ENCODE results near the gene ZBTB38. TPM values are rescaled to one million over a fixed set of nuclear protein-coding genes. Genes with fewer than 3 reads are reported as not detected.

ZBTB38 gene
- total and polyA plus RNA-seq, 2 experiments from 2014 or later = 8.7 to 11.5 TPM

GRCh38 chr3:141320399-141321108 lies 47.8 kb upstream of the ZBTB38 start:
- no peak overlapping the region for H3K4me3 ChIP-seq
- H3K27ac ChIP-seq (ENCODE audit: low read depth) = no peak overlapping the region
- H3K27ac Mint-ChIP-seq = no peak overlapping the region
- H3K79me2 ChIP-seq (replicated peaks; ENCODE audit: insufficient read depth) = no peaks in the 10 kb centered on the region
- no peak for DNase-seq (ENCODE audit: low spot score)
- H3K27me3 ChIP-seq (ENCODE audit: insufficient read depth) = no peaks in the 10 kb centered on the region
- peaks cover 7% of the 10 kb centered on the region; the same call in 1 of the 3 replicates for H3K36me3 Mint-ChIP-seq (ENCODE audit: low read depth)
- no peaks in the 10 kb centered on the region for H4K20me1 ChIP-seq (replicated peaks; ENCODE audit: insufficient read depth)
- H2AFZ ChIP-seq = no peak overlapping the region
- no peak overlapping the region for H3K4me2 ChIP-seq
- no peak for ATAC-seq
- peaks cover 19% of the 10 kb centered on the region for H3K9me3 Mint-ChIP-seq
- no peaks in the 10 kb centered on the region for H3F3A ChIP-seq (replicated peaks; ENCODE audit: low read depth)
- H3K4me1 ChIP-seq (ENCODE audit: insufficient read depth) = 0 out of 2 replicates have a peak, but pooled peaks cover 4% of the 10 kb centered on the region
- no peak overlapping the region for H3K4me3 Mint-ChIP-seq
- H3K27me3 Mint-ChIP-seq (ENCODE audit: insufficient read depth, low read depth, poor library complexity) = peaks cover 3% of the 10 kb centered on the region
- TF ChIP-seq ZNF462 (CRISPR knock-in tag; IDR thresholded peaks at IDR 0.05) (no peak), ZNF331 (CRISPR knock-in tag; IDR thresholded peaks at IDR 0.05; ENCODE audit: low read depth) (no peak), EZH2phosphoT487 (IDR thresholded peaks at IDR 0.05; ENCODE audit: unreplicated experiment) (no peak), JUNB (IDR thresholded peaks at IDR 0.05; ENCODE audit: unreplicated experiment) (no peak), ZNF114 (CRISPR knock-in tag; IDR thresholded peaks at IDR 0.05) (no peak), CREB1 (CRISPR knock-in tag; IDR thresholded peaks at IDR 0.05; ENCODE audit: low read depth) (no peak), NANOG (IDR thresholded peaks at IDR 0.05; ENCODE audit: borderline replicate concordance) (no peak), POLR2AphosphoS5 (IDR thresholded peaks at IDR 0.05; ENCODE audit: low read depth) (no peak), STAT1 (IDR thresholded peaks at IDR 0.05; ENCODE audit: unreplicated experiment) (no peak), ETS1 (IDR thresholded peaks at IDR 0.05) (no peak), EZH2 (IDR thresholded peaks at IDR 0.05; ENCODE audit: low read depth, unreplicated experiment) (no peak), REST (IDR thresholded peaks at IDR 0.05; ENCODE audit: unreplicated experiment) (no peak)
- TF ChIP-seq, protein P1, sequence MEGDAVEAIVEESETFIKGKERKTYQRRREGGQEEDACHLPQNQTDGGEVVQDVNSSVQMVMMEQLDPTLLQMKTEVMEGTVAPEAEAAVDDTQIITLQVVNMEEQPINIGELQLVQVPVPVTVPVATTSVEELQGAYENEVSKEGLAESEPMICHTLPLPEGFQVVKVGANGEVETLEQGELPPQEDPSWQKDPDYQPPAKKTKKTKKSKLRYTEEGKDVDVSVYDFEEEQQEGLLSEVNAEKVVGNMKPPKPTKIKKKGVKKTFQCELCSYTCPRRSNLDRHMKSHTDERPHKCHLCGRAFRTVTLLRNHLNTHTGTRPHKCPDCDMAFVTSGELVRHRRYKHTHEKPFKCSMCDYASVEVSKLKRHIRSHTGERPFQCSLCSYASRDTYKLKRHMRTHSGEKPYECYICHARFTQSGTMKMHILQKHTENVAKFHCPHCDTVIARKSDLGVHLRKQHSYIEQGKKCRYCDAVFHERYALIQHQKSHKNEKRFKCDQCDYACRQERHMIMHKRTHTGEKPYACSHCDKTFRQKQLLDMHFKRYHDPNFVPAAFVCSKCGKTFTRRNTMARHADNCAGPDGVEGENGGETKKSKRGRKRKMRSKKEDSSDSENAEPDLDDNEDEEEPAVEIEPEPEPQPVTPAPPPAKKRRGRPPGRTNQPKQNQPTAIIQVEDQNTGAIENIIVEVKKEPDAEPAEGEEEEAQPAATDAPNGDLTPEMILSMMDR (conservative IDR thresholded peaks at IDR 0.05; ENCODE audit: low read depth in 2 of 2) = no peak
- H3K4me1 Mint-ChIP-seq = peaks cover 7% of the 10 kb centered on the region; the same call in 2 of the 3 replicates
- H3K36me3 ChIP-seq (ENCODE audit: insufficient read depth) = no peaks in the 10 kb centered on the region
- H3K9me2 ChIP-seq (ENCODE audit: insufficient read depth) = peaks cover 5% of the 10 kb centered on the region; the same call in 1 of the 2 replicates

Data from GM23338 (cell line).